HCT116 (cell line): Measurements from ENCODE around the gene NEUROD4. TPM values are rescaled to one million over a fixed set of nuclear protein-coding genes. Genes with fewer than 3 reads are reported as not detected.

ENCODE experiments used
- ATAC-seq: fragments of 200-7000 bp; cut with Tn5 transposase; 2 replicates; pipeline ENCODE4 v1.9.1; 2020; ENCODE audit warnings: mild to moderate bottlenecking, moderate library complexity
- BruUV-seq: library from RNA; stranded (reverse); fragments of 400-500 nt; replicated peaks from 2 replicates; lab custom pipeline; 2021; lab: Mats Ljungman, UMichigan
- CTCF ChIA-PET: fragments of 300-600 bp; sonication (Branson Sonifier 250); formaldehyde crosslinking; loops from one replicate; lab custom pipeline; 2021; ENCODE audit warnings: antibody characterized with exemption; lab: Charles Lee
- POLR2A ChIA-PET: fragments of 300-600, 350-600 bp; sonication (Branson Sonifier 250); formaldehyde crosslinking; loops from one replicate; lab custom pipeline; 2021; ENCODE audit warnings: antibody characterized with exemption; lab: Charles Lee
- RAD21 ChIA-PET, 2 experiments: fragments of 300-600 bp; sonication (Branson Sonifier 250); formaldehyde crosslinking; loops; one replicate each; lab custom pipeline; 2023; ENCODE audit warnings: low total read pairs in 2 of 2; ENCODE audit not compliant: uncharacterized antibody in 2 of 2, unreplicated experiment in 2 of 2, low non-redundant PET in 1 of 2; lab: Charles Lee
- DNase-seq: peaks from one replicate; pipeline ENCODE4 v3.0.0-alpha.2; 2010; ENCODE audit warnings: low read depth, low spot score
- H2AFZ ChIP-seq: fragments of 200-600 bp; shearing (Covaris generic), sonication (generic); 2 replicates; pipeline ENCODE4 v1.6.1; 2017; ENCODE audit warnings: low read depth, mixed run types, mixed read lengths, antibody characterized with exemption, low read length; ENCODE audit not compliant: poor library complexity, severe bottlenecking
- H3K27ac ChIP-seq: 2 replicates; pipeline ENCODE4 v1.5.1; 2012; ENCODE audit warnings: low read depth, low read length
- H3K27me3 ChIP-seq: fragments of 200-600 bp; sonication (generic); 2 replicates; pipeline ENCODE4 v1.6.1; 2016; ENCODE audit warnings: mixed run types, low read length, mixed read lengths; ENCODE audit not compliant: insufficient read depth
- H3K36me3 ChIP-seq, 2 experiments: fragments of 200-500 bp in 1 of 2; fragments of 200-600 bp in 1 of 2; sonication (Bioruptor generic) in 1 of 2; sonication (generic) in 1 of 2; 2 replicates each; pipeline versions ENCODE4 v1.5.1 to v1.6.1; 2014 to 2016; ENCODE audit warnings: low read length in 2 of 2, inconsistent platforms in 1 of 2, mixed read lengths in 1 of 2, mixed run types in 1 of 2; ENCODE audit not compliant: insufficient read depth in 2 of 2, control insufficient read depth in 1 of 2
- H3K4me1 ChIP-seq, 2 experiments: fragments of 200-600 bp in 1 of 2; sonication (generic) in 1 of 2; 2 replicates each; pipeline versions ENCODE4 v1.5.1 to v1.6.1; 2012 to 2017; ENCODE audit warnings: low read length in 2 of 2, inconsistent platforms in 1 of 2, mild to moderate bottlenecking in 1 of 2, mixed read lengths in 1 of 2, mixed run types in 1 of 2, moderate library complexity in 1 of 2; ENCODE audit not compliant: insufficient read depth in 2 of 2, control insufficient read depth in 1 of 2
- H3K4me2 ChIP-seq: fragments of 200-600 bp; sonication (generic); 2 replicates; pipeline ENCODE4 v1.6.1; 2017; ENCODE audit warnings: mixed run types, low read length, mixed read lengths
- H3K4me3 ChIP-seq, 2 experiments: fragments of 200-600 bp in 1 of 2; sonication (generic) in 1 of 2; replicated peaks in 1 of 2; 2 replicates each; pipeline ENCODE4 v1.5.1; 2011 to 2016; ENCODE audit warnings: low read length in 2 of 2, control low read depth in 1 of 2, low read depth in 1 of 2, mild to moderate bottlenecking in 1 of 2, mixed read lengths in 1 of 2, mixed run types in 1 of 2
- H3K79me2 ChIP-seq: fragments of 200-600 bp; sonication (generic); 2 replicates; pipeline ENCODE4 v1.6.1; 2017; ENCODE audit warnings: mild to moderate bottlenecking, mixed run types, low read length, moderate library complexity, mixed read lengths; ENCODE audit not compliant: insufficient read depth
- H3K9ac ChIP-seq: fragments of 200-600 bp; sonication (generic); 2 replicates; pipeline ENCODE4 v1.6.1; 2016; ENCODE audit warnings: low read length, mixed read lengths
- H3K9me2 ChIP-seq: fragments of 200-600 bp; sonication (generic), shearing (Covaris generic); 2 replicates; pipeline ENCODE4 v1.6.1; 2017; ENCODE audit warnings: mixed run types, mild to moderate bottlenecking, moderate library complexity; ENCODE audit not compliant: insufficient read depth
- H3K9me3 ChIP-seq, 2 experiments: fragments of 200-500 bp in 1 of 2; fragments of 200-600 bp in 1 of 2; sonication (Bioruptor generic) in 1 of 2; sonication (generic) in 1 of 2; 2 replicates each; pipeline ENCODE4 v1.6.1; 2014 to 2017; ENCODE audit warnings: low read length in 2 of 2, mixed read lengths in 2 of 2, inconsistent platforms in 1 of 2, low read depth in 1 of 2, mild to moderate bottlenecking in 1 of 2, mixed run types in 1 of 2, moderate library complexity in 1 of 2; ENCODE audit not compliant: control insufficient read depth in 1 of 2, insufficient read depth in 1 of 2
- H4K20me1 ChIP-seq: fragments of 200-600 bp; sonication (generic), shearing (Covaris generic); 2 replicates; pipeline ENCODE4 v1.6.1; 2017; ENCODE audit warnings: mixed run types, mild to moderate bottlenecking, moderate library complexity; ENCODE audit not compliant: insufficient read depth
- CEBPB ChIP-seq: IDR thresholded peaks from 2 replicates; pipeline ENCODE4 v1.6.1; 2012; ENCODE audit warnings: low read depth
- EGR1 ChIP-seq: IDR thresholded peaks from 2 replicates; pipeline ENCODE4 v1.6.1; 2012; ENCODE audit warnings: low read depth
- ELF1 ChIP-seq: IDR thresholded peaks from 2 replicates; pipeline ENCODE4 v1.6.1; 2012; ENCODE audit warnings: low read depth, borderline replicate concordance
- JUND ChIP-seq: IDR thresholded peaks from 2 replicates; pipeline ENCODE4 v1.6.1; 2012
- RAD21 ChIP-seq: IDR thresholded peaks from 2 replicates; pipeline ENCODE4 v1.6.1; 2012; ENCODE audit warnings: low read depth, mild to moderate bottlenecking
- SIN3A ChIP-seq: IDR thresholded peaks from 2 replicates; pipeline ENCODE4 v1.6.1; 2012; ENCODE audit warnings: low read depth
- SRF ChIP-seq: IDR thresholded peaks from 2 replicates; pipeline ENCODE4 v1.6.1; 2012; ENCODE audit warnings: low read depth
- ZFX ChIP-seq: fragments of 450-650 bp; IDR thresholded peaks from 2 replicates; pipeline ENCODE4 v1.6.1; 2017
- intact Hi-C: fragments of 100-400 bp; cut with micrococcal nuclease; formaldehyde crosslinking; loops from 2 replicates; pipeline ENCODE4 v1.10.0; 2022
- total RNA-seq: library from RNA; stranded (reverse); gene quantifications from one replicate; pipeline ENCODE4 v1.2.1, GENCODE V29; 2021; ENCODE audit not compliant: unreplicated experiment
- TF ChIP-seq, protein P1 (sequence below): IDR thresholded peaks from 2 replicates; pipeline ENCODE4 v1.6.1; 2011; ENCODE audit warnings: mild to moderate bottlenecking, low read length, moderate library complexity; ENCODE audit not compliant: insufficient replicate concordance; ENCODE audit errors: extremely low read depth
- TF ChIP-seq, protein P2 (sequence below): IDR thresholded peaks from 2 replicates; pipeline ENCODE4 v1.6.1; 2012
- TF ChIP-seq, protein P3 (sequence below): IDR thresholded peaks from 2 replicates; pipeline ENCODE4 v1.6.1; 2012
- TF ChIP-seq, protein P4 (sequence below): IDR thresholded peaks from 2 replicates; pipeline ENCODE4 v1.6.1; 2012; ENCODE audit warnings: low read depth

Gene NEUROD4
- total RNA-seq, 1 experiment from 2014 or later: not detected

DNA sequence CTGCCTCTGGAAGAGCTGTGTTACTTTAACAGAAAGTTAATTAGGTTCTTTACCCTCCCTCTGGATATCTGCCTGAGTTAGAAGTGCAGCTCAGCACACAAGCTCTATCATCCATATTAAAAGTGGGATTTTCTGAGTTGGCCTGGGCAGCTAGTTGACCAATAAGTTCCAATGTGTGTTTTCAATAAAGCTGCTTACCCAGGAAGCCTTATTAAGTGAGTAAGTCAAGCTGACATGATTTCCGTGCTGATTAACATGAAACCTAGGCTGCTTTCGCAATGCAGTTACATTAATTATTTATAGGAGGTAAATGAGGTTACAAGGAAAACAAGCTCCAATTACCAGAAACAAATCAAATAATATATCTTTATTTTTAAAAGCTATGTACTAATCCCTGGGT lies 4.8 kb downstream of the NEUROD4 start:
- Histone ChIP-seq H4K20me1 (no peaks in the 10 kb centered on the region), H3K9me2 (no peaks in the 10 kb centered on the region), H3K36me3 (no peaks in the 10 kb centered on the region), H3K79me2 (no peaks in the 10 kb centered on the region), H3K27me3 (peaks cover 75% of the 10 kb centered on the region), H3K9ac (no peak overlapping the region), H3K4me3 (no peak overlapping the region), H3K4me2 (no peak overlapping the region), H2AFZ (no peak overlapping the region), H3K27ac (no peak overlapping the region), H3K9me3 (no peaks in the 10 kb centered on the region), H3K4me1 (no peaks in the 10 kb centered on the region)
- CTCF ChIA-PET: interaction anchor here (1.1 kb wide), 1 partner anchor 43 kb away, joined by 4 read pairs; no protein-coding TSS in a partner anchor
- POLR2A ChIA-PET: no interaction called here
- ATAC-seq (no peak), DNase-seq (no peak)
- BruUV-seq: no TSS peak
- RAD21 ChIA-PET: no interaction called here
- intact Hi-C loops: no loop called here
- TF ChIP-seq ZFX (no peak), EGR1 (no peak)
- TF ChIP-seq, protein P1, sequence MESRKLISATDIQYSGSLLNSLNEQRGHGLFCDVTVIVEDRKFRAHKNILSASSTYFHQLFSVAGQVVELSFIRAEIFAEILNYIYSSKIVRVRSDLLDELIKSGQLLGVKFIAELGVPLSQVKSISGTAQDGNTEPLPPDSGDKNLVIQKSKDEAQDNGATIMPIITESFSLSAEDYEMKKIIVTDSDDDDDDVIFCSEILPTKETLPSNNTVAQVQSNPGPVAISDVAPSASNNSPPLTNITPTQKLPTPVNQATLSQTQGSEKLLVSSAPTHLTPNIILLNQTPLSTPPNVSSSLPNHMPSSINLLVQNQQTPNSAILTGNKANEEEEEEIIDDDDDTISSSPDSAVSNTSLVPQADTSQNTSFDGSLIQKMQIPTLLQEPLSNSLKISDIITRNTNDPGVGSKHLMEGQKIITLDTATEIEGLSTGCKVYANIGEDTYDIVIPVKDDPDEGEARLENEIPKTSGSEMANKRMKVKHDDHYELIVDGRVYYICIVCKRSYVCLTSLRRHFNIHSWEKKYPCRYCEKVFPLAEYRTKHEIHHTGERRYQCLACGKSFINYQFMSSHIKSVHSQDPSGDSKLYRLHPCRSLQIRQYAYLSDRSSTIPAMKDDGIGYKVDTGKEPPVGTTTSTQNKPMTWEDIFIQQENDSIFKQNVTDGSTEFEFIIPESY: no peak
- TF ChIP-seq, protein P2, sequence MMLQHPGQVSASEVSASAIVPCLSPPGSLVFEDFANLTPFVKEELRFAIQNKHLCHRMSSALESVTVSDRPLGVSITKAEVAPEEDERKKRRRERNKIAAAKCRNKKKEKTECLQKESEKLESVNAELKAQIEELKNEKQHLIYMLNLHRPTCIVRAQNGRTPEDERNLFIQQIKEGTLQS: no peak
- TF ChIP-seq, protein P3, sequence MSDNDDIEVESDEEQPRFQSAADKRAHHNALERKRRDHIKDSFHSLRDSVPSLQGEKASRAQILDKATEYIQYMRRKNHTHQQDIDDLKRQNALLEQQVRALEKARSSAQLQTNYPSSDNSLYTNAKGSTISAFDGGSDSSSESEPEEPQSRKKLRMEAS: no peak

DNA sequence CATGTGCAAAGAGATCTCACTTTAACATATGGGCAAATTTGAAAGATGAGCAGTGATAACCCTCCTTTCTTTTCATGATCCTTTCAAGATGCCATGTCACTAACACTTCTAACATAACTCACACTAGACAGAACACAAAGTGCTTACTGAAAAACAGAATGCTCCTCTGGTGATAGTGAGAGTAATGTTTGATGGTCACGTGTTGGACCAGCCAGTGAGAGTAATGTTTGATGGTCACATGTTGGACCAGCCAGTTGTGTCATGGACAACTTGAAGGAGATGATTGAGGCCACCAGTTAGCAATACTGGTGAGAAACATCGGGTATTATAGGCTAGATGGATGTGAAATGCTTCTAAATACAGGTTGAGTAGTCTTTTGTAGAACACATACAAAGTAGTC lies 5.7 kb downstream of the NEUROD4 start:
- ChIA-PET CTCF (interaction anchor here (1.1 kb wide), 1 partner anchor 43 kb away, joined by 4 read pairs; no protein-coding TSS in a partner anchor), RAD21 (no interaction called here), POLR2A (no interaction called here)
- Histone ChIP-seq H3K27ac (no peak overlapping the region), H4K20me1 (no peaks in the 10 kb centered on the region), H3K9me2 (no peaks in the 10 kb centered on the region), H3K79me2 (no peaks in the 10 kb centered on the region), H3K36me3 (no peaks in the 10 kb centered on the region), H3K27me3 (peaks cover 71% of the 10 kb centered on the region), H3K4me2 (no peak overlapping the region), H3K9me3 (no peaks in the 10 kb centered on the region), H3K9ac (no peak overlapping the region), H2AFZ (no peak overlapping the region), H3K4me1 (no peaks in the 10 kb centered on the region), H3K4me3 (no peak overlapping the region)
- no TSS peak for BruUV-seq
- DNase-seq (no peak), ATAC-seq (no peak)
- intact Hi-C loops: no loop called here
- TF ChIP-seq, protein P4, sequence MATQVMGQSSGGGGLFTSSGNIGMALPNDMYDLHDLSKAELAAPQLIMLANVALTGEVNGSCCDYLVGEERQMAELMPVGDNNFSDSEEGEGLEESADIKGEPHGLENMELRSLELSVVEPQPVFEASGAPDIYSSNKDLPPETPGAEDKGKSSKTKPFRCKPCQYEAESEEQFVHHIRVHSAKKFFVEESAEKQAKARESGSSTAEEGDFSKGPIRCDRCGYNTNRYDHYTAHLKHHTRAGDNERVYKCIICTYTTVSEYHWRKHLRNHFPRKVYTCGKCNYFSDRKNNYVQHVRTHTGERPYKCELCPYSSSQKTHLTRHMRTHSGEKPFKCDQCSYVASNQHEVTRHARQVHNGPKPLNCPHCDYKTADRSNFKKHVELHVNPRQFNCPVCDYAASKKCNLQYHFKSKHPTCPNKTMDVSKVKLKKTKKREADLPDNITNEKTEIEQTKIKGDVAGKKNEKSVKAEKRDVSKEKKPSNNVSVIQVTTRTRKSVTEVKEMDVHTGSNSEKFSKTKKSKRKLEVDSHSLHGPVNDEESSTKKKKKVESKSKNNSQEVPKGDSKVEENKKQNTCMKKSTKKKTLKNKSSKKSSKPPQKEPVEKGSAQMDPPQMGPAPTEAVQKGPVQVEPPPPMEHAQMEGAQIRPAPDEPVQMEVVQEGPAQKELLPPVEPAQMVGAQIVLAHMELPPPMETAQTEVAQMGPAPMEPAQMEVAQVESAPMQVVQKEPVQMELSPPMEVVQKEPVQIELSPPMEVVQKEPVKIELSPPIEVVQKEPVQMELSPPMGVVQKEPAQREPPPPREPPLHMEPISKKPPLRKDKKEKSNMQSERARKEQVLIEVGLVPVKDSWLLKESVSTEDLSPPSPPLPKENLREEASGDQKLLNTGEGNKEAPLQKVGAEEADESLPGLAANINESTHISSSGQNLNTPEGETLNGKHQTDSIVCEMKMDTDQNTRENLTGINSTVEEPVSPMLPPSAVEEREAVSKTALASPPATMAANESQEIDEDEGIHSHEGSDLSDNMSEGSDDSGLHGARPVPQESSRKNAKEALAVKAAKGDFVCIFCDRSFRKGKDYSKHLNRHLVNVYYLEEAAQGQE: no peak
- TF ChIP-seq RAD21 (no peak), ELF1 (no peak), EGR1 (no peak), SRF (no peak), JUND (no peak), CEBPB (no peak), ZFX (no peak), SIN3A (no peak)
- TF ChIP-seq, protein P1: no peak
- TF ChIP-seq, protein P3: no peak
